LNCaP clone FGC (cell line): Measurements from ENCODE around the gene NGEF.

ENCODE experiments used
- DNase-seq: peaks from one replicate; pipeline ENCODE4 v3.0.0-alpha.2; 2011; ENCODE audit warnings: low read depth
- H3K4me3 ChIP-seq: 2 replicates; pipeline ENCODE4 v1.5.1; 2011; ENCODE audit warnings: mild to moderate bottlenecking, low read depth, low read length, control low read depth
- CTCF ChIP-seq: IDR thresholded peaks from 2 replicates; pipeline ENCODE4 v1.5.1; 2012; ENCODE audit warnings: mild to moderate bottlenecking; ENCODE audit not compliant: control insufficient read depth, insufficient read depth; ENCODE audit errors: extremely low read depth

NGEF gene

GRCh38 chr2:232925821-232926156 lies 87.3 kb downstream of the NGEF start:
- no peak overlapping the region for H3K4me3 ChIP-seq
- no peak for TF ChIP-seq CTCF
- no peak for DNase-seq

GRCh38 chr2:232925153-232925820 lies 87.8 kb downstream of the NGEF start:
- no peak for TF ChIP-seq CTCF
- no peak for DNase-seq
- no peak overlapping the region for H3K4me3 ChIP-seq

GRCh38 chr2:232924433-232924832 lies 88.6 kb downstream of the NGEF start:
- DNase-seq = no peak
- no peak overlapping the region for H3K4me3 ChIP-seq
- TF ChIP-seq CTCF = no peak

GRCh38 chr2:232920760-232921159 lies 92.3 kb downstream of the NGEF start:
- TF ChIP-seq CTCF = no peak
- DNase-seq = no peak
- no peak overlapping the region for H3K4me3 ChIP-seq

- DNase-seq = no peak
- H3K4me3 ChIP-seq = no peak overlapping the region
- no peak for TF ChIP-seq CTCF
Observed at GRCh38 chr2:232920055-232920454, 93.0 kb downstream of the NGEF start.

- no peak overlapping the region for H3K4me3 ChIP-seq
- DNase-seq = no peak
- no peak for TF ChIP-seq CTCF
Observed at GRCh38 chr2:232919141-232919540, 93.9 kb downstream of the NGEF start.

- DNase-seq = no peak
- TF ChIP-seq CTCF = no peak
- H3K4me3 ChIP-seq = no peak overlapping the region
Observed at GRCh38 chr2:232913903-232914302, 99.2 kb downstream of the NGEF start.
